H9 (cell line): ENCODE results near the gene MAP3K20. TPM values are rescaled to one million over a fixed set of nuclear protein-coding genes. Genes with fewer than 3 reads are reported as not detected.

Source experiments
- DNase-seq: peaks from one replicate; pipeline ENCODE4 v3.0.0-alpha.2; 2017
- H2AFZ ChIP-seq: one replicate; pipeline ENCODE4 v1.6.1; 2013; ENCODE audit warnings: mild to moderate bottlenecking, low read length, control low read depth, moderate library complexity
- H2AK5ac ChIP-seq: 2 replicates; pipeline ENCODE4 v1.6.1; 2013; ENCODE audit warnings: low read length, control low read depth, mixed read lengths; ENCODE audit not compliant: insufficient read length
- H2BK120ac ChIP-seq: one replicate; pipeline ENCODE4 v1.6.1; 2013; ENCODE audit warnings: low read depth, mild to moderate bottlenecking, low read length, control low read depth, inconsistent platforms; ENCODE audit not compliant: poor library complexity, severe bottlenecking
- H2BK12ac ChIP-seq: 2 replicates; pipeline ENCODE4 v1.6.1; 2013; ENCODE audit warnings: low read length, control low read depth, mixed read lengths, low read depth; ENCODE audit not compliant: insufficient read length
- H2BK15ac ChIP-seq: 2 replicates; pipeline ENCODE4 v1.6.1; 2013; ENCODE audit warnings: low read depth, low read length, control low read depth
- H2BK20ac ChIP-seq: one replicate; pipeline ENCODE4 v1.6.1; 2013; ENCODE audit warnings: low read depth, mild to moderate bottlenecking, low read length, control low read depth, inconsistent platforms; ENCODE audit not compliant: poor library complexity, severe bottlenecking
- H2BK5ac ChIP-seq: 2 replicates; pipeline ENCODE4 v1.6.1; 2013; ENCODE audit warnings: low read length, control low read depth, mixed read lengths; ENCODE audit not compliant: insufficient read length
- H3K14ac ChIP-seq: 2 replicates; pipeline ENCODE4 v1.6.1; 2013; ENCODE audit warnings: low read length, control low read depth; ENCODE audit not compliant: insufficient read depth
- H3K18ac ChIP-seq: 2 replicates; pipeline ENCODE4 v1.6.1; 2013; ENCODE audit warnings: low read depth, mild to moderate bottlenecking, mixed read lengths, low read length, control low read depth; ENCODE audit not compliant: insufficient read length
- H3K23ac ChIP-seq: 2 replicates; pipeline ENCODE4 v1.6.1; 2013; ENCODE audit warnings: low read length, control low read depth, mixed read lengths, low read depth; ENCODE audit not compliant: insufficient read length
- H3K23me2 ChIP-seq: 2 replicates; pipeline ENCODE4 v1.6.1; 2013; ENCODE audit warnings: low read depth, mild to moderate bottlenecking, mixed read lengths, low read length, control low read depth; ENCODE audit not compliant: insufficient read length, poor library complexity, severe bottlenecking
- H3K27ac ChIP-seq: 2 replicates; pipeline ENCODE4 v1.5.1; 2013; ENCODE audit warnings: low read length, control low read depth, mixed read lengths, low read depth; ENCODE audit not compliant: insufficient read length
- H3K27me3 ChIP-seq: 2 replicates; pipeline ENCODE4 v1.6.1; 2013; ENCODE audit warnings: low read length, control low read depth, inconsistent platforms; ENCODE audit not compliant: insufficient read depth
- H3K4ac ChIP-seq: 2 replicates; pipeline ENCODE4 v1.6.1; 2013; ENCODE audit warnings: low read depth, mild to moderate bottlenecking, control low read depth, inconsistent platforms, low read length, moderate library complexity
- H3K4me1 ChIP-seq: 2 replicates; pipeline ENCODE4 v1.6.1; 2013; ENCODE audit warnings: low read length, control low read depth, inconsistent platforms; ENCODE audit not compliant: insufficient read depth
- H3K4me2 ChIP-seq: 2 replicates; pipeline ENCODE4 v1.6.1; 2013; ENCODE audit warnings: low read length, control low read depth, mixed read lengths; ENCODE audit not compliant: insufficient read length, insufficient read depth
- H3K56ac ChIP-seq: 2 replicates; pipeline ENCODE4 v1.6.1; 2013; ENCODE audit warnings: low read depth, mild to moderate bottlenecking, mixed read lengths, low read length, control low read depth; ENCODE audit not compliant: insufficient read length
- H3K79me1 ChIP-seq: 2 replicates; pipeline ENCODE4 v1.6.1; 2013; ENCODE audit warnings: low read depth, mild to moderate bottlenecking, moderate library complexity, low read length, control low read depth, inconsistent platforms; ENCODE audit not compliant: insufficient read depth, poor library complexity, severe bottlenecking
- H3K79me2 ChIP-seq: 2 replicates; pipeline ENCODE4 v1.6.1; 2013; ENCODE audit warnings: low read length, control low read depth, inconsistent platforms; ENCODE audit not compliant: insufficient read depth
- H3K9ac ChIP-seq: 2 replicates; pipeline ENCODE4 v1.6.1; 2013; ENCODE audit warnings: low read length, control low read depth, mixed read lengths; ENCODE audit not compliant: insufficient read length; ENCODE audit errors: extremely low read depth
- H3K9me3 ChIP-seq: one replicate; pipeline ENCODE4 v1.6.1; 2013; ENCODE audit warnings: low read depth, low read length, inconsistent platforms; ENCODE audit not compliant: control insufficient read depth
- H3T11ph ChIP-seq: one replicate; pipeline ENCODE4 v1.6.1; 2013; ENCODE audit warnings: mild to moderate bottlenecking, low read length, control low read depth, inconsistent platforms
- H4K20me1 ChIP-seq: one replicate; pipeline ENCODE4 v1.6.1; 2013; ENCODE audit not compliant: control insufficient read depth, insufficient read length, insufficient read depth
- H4K5ac ChIP-seq: 2 replicates; pipeline ENCODE4 v1.6.1; 2013; ENCODE audit warnings: low read depth, mild to moderate bottlenecking, mixed read lengths, low read length, control low read depth; ENCODE audit not compliant: insufficient read length
- H4K8ac ChIP-seq: replicated peaks from 2 replicates; pipeline ENCODE4 v1.6.1; 2013; ENCODE audit warnings: low read length, control low read depth, mixed read lengths, low read depth; ENCODE audit not compliant: insufficient read length
- H4K91ac ChIP-seq: 2 replicates; pipeline ENCODE4 v1.6.1; 2013; ENCODE audit warnings: low read depth, mild to moderate bottlenecking, moderate library complexity, mixed read lengths, low read length, control low read depth; ENCODE audit not compliant: insufficient read length
- H3K27ac Mint-ChIP-seq, 3 experiments: 2 replicates in 2 of 3; 3 replicates in 1 of 3; pipeline ENCODE4 v1.8.0; 2020 to 2021; ENCODE audit warnings: mixed read lengths in 3 of 3, mild to moderate bottlenecking in 1 of 3, moderate library complexity in 1 of 3
- H3K27me3 Mint-ChIP-seq: 2 replicates; pipeline ENCODE4 v1.8.0; 2021; ENCODE audit warnings: low read depth, mild to moderate bottlenecking, moderate library complexity, mixed read lengths
- H3K36me3 Mint-ChIP-seq, 3 experiments: 2 replicates in 2 of 3; 3 replicates in 1 of 3; pipeline ENCODE4 v1.8.0; 2020 to 2021; ENCODE audit warnings: low read depth in 3 of 3, mixed read lengths in 3 of 3; ENCODE audit not compliant: insufficient read depth in 1 of 3
- H3K4me1 Mint-ChIP-seq, 2 experiments: 2 replicates each; pipeline ENCODE4 v1.8.0; 2020; ENCODE audit warnings: mixed read lengths in 2 of 2
- H3K4me3 Mint-ChIP-seq, 2 experiments: 2 replicates in 1 of 2; 3 replicates in 1 of 2; pipeline ENCODE4 v1.8.0; 2020 to 2021; ENCODE audit warnings: mild to moderate bottlenecking in 2 of 2, mixed read lengths in 2 of 2, moderate library complexity in 1 of 2
- H3K9me3 Mint-ChIP-seq, 2 experiments: 2 replicates in 1 of 2; 3 replicates in 1 of 2; pipeline ENCODE4 v1.8.0; 2020; ENCODE audit warnings: mild to moderate bottlenecking in 2 of 2, mixed read lengths in 2 of 2, moderate library complexity in 1 of 2
- CTCF ChIP-seq: fragments of 200-600 bp; sonication (generic); conservative IDR thresholded peaks from 3 replicates; pipeline ENCODE4 v1.8.0; 2021; ENCODE audit warnings: antibody characterized with exemption, mild to moderate bottlenecking
- WGBS: extraction: QIAGEN DNeasy Blood & Tissue Kit; methylation state at CpG from one replicate; pipeline ENCODE4 v1.1.7; 2013; ENCODE audit warnings: missing lambda C conversion rate, low lambda C conversion rate, mixed read lengths; ENCODE audit not compliant: insufficient read length; ENCODE audit errors: extremely low coverage; 5-methylcytosine and 5-hydroxymethylcytosine counted together
- total RNA-seq: library from RNA; stranded (reverse); gene quantifications from 2 replicates; pipeline ENCODE4 v1.2.1, GENCODE V29; 2021

The MAP3K20 gene
- total RNA-seq, 1 experiment from 2014 or later = 8.7 TPM

GRCh38 chr2:173226899-173227698, 151.5 kb downstream of the MAP3K20 start:
- Histone ChIP-seq H3T11ph (no peak overlapping the region), H2BK5ac (no peak overlapping the region), H4K20me1 (no peaks in the 10 kb centered on the region), H3K56ac (no peak overlapping the region), H3K4ac (no peak overlapping the region), H3K18ac (no peak overlapping the region), H2AK5ac (no peak overlapping the region), H3K79me1 (no peaks in the 10 kb centered on the region), H3K9ac (no peak overlapping the region), H3K23me2 (no peaks in the 10 kb centered on the region), H2BK120ac (no peak overlapping the region), H3K4me2 (no peak overlapping the region), H4K8ac (no peak overlapping the region), H2AFZ (no peak overlapping the region), H2BK15ac (no peak overlapping the region), H2BK20ac (no peak overlapping the region), H2BK12ac (no peak overlapping the region), H3K14ac (no peak overlapping the region), H3K9me3 (no peaks in the 10 kb centered on the region), H4K91ac (no peak overlapping the region), H3K27ac (no peak overlapping the region), H3K79me2 (no peaks in the 10 kb centered on the region), H3K4me1 (no peaks in the 10 kb centered on the region), H4K5ac (no peak overlapping the region), H3K27me3 (no peaks in the 10 kb centered on the region), H3K23ac (no peak overlapping the region)
- Mint-ChIP-seq H3K36me3 (peaks cover 0 to under 1% (median 0%) of the 10 kb centered on the region in 3 experiments; a peak in 1 of 7 replicates), H3K27ac (peak overlapping the region in 1 of 3 experiments; percentile 71; a peak in 1 of 7 replicates), H3K4me3 (no peak overlapping the region), H3K9me3 (no peaks in the 10 kb centered on the region), H3K27me3 (no peaks in the 10 kb centered on the region), H3K4me1 (peaks cover 12 to 16% of the 10 kb centered on the region in 2 experiments)
- no CpG with 5 or more reads among the region's 7 CpGs for WGBS
- TF ChIP-seq CTCF = no peak
- no peak for DNase-seq
